Endothelial cell of hepatic sinusoid (primary cell): ENCODE results near the gene GNG4.

Source experiments
- in situ Hi-C: cut with HindIII; loops from 2 replicates; pipeline ENCODE4 v1.10.0; 2017; ENCODE audit warnings: low sequenced_read_pairs

Gene GNG4

GRCh38 chr1:235502601-235503402, 146.8 kb downstream of the GNG4 start:
- in situ Hi-C loops = no loop called here

GRCh38 chr1:235500971-235501540, 148.5 kb downstream of the GNG4 start:
- in situ Hi-C loops = no loop called here
